IPS-15b (cell line): ENCODE results near the gene CBFA2T2.
"Not testable (repeated sequence)": the region's sequence is repeated elsewhere in the genome, so short reads cannot be mapped to it uniquely, and the experiment has no call there.

ENCODE experiments used
- H3K27me3 ChIP-seq: one replicate; pipeline ENCODE4 v1.6.1; 2013; ENCODE audit warnings: low read length; ENCODE audit not compliant: control insufficient read depth, insufficient read depth
- H3K36me3 ChIP-seq: one replicate; pipeline ENCODE4 v1.6.1; 2013; ENCODE audit warnings: low read length; ENCODE audit not compliant: control insufficient read depth, insufficient read depth
- H3K4me1 ChIP-seq: one replicate; pipeline ENCODE4 v1.6.1; 2013; ENCODE audit warnings: mild to moderate bottlenecking, low read length; ENCODE audit not compliant: control insufficient read depth, insufficient read depth
- H3K4me3 ChIP-seq: one replicate; pipeline ENCODE4 v1.5.1; 2013; ENCODE audit warnings: low read depth, low read length
- H3K9ac ChIP-seq: one replicate; pipeline ENCODE4 v1.6.1; 2013; ENCODE audit warnings: low read depth, mild to moderate bottlenecking, low read length
- H3K9me3 ChIP-seq: one replicate; pipeline ENCODE4 v1.6.1; 2013; ENCODE audit warnings: mild to moderate bottlenecking, low read length; ENCODE audit not compliant: control insufficient read depth, insufficient read depth

CBFA2T2 gene

GRCh38 chr20:33646191-33646590 lies 156.3 kb downstream of the CBFA2T2 start:
- H3K4me1 ChIP-seq: no peaks in the 10 kb centered on the region
- no peak overlapping the region for H3K4me3 ChIP-seq
- no peak overlapping the region for H3K9ac ChIP-seq
- no peaks in the 10 kb centered on the region for H3K9me3 ChIP-seq
- peaks cover 12% of the 10 kb centered on the region for H3K36me3 ChIP-seq
- no peaks in the 10 kb centered on the region for H3K27me3 ChIP-seq

DNA sequence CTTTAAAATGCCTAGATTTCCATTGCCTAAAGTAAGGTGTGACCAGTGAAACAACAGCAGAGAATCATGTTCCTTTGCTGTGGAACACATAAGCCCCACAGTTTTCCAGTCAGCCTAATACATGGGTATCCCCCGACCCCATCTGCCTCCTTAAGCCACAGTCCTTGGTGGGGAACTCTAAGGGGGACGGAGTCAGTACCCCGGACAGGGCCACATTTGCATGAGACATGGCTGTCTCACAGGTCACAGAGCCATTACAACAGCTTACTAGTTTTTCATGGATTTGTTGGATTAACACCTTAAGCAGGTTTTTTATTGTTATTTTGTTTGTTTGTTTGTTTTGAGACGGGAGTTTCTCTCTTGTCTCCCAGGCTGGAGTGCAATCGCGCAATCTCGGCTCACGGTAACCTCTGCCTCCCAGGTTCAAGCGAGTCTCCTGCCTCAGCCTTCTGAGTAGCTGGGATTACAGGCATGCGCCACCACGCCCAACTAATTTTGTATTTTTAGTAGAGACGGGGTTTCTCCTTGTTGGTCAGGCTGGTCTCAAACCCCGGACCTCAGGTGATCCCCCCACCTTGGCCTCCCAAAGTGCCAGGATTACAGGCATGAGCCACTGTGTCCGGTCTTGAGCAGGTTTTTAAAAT lies 157.2 kb downstream of the CBFA2T2 start:
- not testable (repeated sequence) for H3K4me1 ChIP-seq, H3K27me3 ChIP-seq, H3K9ac ChIP-seq, H3K4me3 ChIP-seq, H3K9me3 ChIP-seq
- peaks cover 12% of the 10 kb centered on the region for H3K36me3 ChIP-seq

DNA sequence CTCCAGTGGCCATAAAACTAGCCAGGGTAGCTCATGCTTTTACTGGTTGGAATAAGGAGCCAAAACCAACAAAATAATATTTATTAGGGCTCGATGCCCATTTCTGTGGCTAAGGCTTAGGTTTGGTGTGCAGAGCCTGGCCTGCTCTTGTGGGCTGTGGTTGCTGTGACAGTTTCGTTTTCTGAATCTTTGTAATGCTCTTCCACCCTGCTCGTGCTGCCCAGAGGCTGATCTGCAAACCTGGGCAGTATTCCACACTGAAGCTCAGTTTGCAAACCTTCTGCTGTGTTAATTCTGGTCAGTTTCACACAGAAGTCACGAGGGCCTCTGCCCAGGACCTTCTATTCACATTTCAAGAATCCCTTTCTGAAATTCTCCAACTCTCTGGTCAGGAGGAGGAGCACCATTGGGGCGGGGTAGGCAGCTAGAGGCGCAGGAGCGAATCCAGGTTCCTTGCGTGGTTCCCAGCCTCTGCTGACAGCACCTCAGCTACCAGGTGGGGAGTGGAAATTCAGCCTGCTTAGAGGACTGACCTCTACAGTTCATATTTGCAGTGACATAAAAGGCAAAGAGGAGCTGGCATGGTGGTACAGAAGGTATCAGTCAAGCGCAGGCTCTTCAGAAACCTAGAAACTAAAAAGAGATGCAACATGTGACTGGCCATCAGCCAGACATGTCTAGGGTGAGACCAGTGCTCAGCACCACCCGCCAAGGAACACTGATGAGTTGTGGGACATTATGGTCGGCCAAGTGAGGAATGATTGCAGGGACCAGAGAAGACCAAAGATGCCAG lies 157.9 kb downstream of the CBFA2T2 start:
- Histone ChIP-seq H3K4me3 (no peak overlapping the region), H3K27me3 (no peaks in the 10 kb centered on the region), H3K9me3 (no peaks in the 10 kb centered on the region), H3K36me3 (peaks cover 12% of the 10 kb centered on the region), H3K9ac (no peak overlapping the region), H3K4me1 (no peaks in the 10 kb centered on the region)

DNA sequence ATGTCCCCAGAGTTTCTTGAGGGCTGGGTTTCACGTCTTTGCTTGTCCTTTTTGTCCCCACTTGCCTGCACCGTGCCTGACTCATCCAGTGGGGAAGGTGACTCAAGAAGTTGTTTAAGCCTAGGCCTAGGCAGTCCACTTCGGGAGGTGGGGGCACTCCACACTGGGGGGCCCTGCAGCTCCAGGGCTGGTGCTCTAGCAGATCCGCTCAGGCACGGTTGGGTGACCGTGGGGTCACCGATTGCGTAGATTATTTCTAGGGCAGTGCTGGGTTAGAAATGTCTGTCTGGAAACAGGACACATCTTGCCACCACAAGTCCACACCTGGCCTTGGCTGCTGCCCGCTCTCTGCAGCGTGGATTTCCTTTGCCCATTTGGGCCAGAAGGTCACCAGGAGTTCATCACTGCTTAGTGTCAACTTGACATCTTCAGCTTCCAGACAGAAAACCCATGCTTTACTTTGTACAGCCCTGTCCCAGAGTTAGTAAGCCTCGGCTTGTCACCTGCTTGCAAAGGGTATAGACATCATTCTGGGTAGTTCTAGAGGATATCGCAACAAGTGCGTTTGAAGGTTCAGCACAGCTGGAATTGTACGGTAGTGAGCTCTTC lies 158.6 kb downstream of the CBFA2T2 start:
- no peak overlapping the region for H3K4me3 ChIP-seq
- H3K9me3 ChIP-seq: no peaks in the 10 kb centered on the region
- H3K9ac ChIP-seq: no peak overlapping the region
- no peaks in the 10 kb centered on the region for H3K4me1 ChIP-seq
- peaks cover 12% of the 10 kb centered on the region for H3K36me3 ChIP-seq
- H3K27me3 ChIP-seq: no peaks in the 10 kb centered on the region

GRCh38 chr20:33649201-33649681 lies 159.3 kb downstream of the CBFA2T2 start:
- H3K9ac ChIP-seq: no peak overlapping the region

GRCh38 chr20:33650111-33650752 lies 160.3 kb downstream of the CBFA2T2 start:
- H3K36me3 ChIP-seq: peaks cover 3% of the 10 kb centered on the region
- no peaks in the 10 kb centered on the region for H3K4me1 ChIP-seq
- H3K9ac ChIP-seq: no peak overlapping the region
- H3K27me3 ChIP-seq: no peaks in the 10 kb centered on the region
- no peaks in the 10 kb centered on the region for H3K9me3 ChIP-seq
- no peak overlapping the region for H3K4me3 ChIP-seq

More at GRCh38 chr20:33649201-33649681, 159.3 kb downstream of the CBFA2T2 start:
- H3K27me3 ChIP-seq: no peaks in the 10 kb centered on the region
- no peak overlapping the region for H3K4me3 ChIP-seq
- peaks cover 11% of the 10 kb centered on the region for H3K36me3 ChIP-seq
- no peaks in the 10 kb centered on the region for H3K4me1 ChIP-seq
- H3K9me3 ChIP-seq: no peaks in the 10 kb centered on the region

DNA sequence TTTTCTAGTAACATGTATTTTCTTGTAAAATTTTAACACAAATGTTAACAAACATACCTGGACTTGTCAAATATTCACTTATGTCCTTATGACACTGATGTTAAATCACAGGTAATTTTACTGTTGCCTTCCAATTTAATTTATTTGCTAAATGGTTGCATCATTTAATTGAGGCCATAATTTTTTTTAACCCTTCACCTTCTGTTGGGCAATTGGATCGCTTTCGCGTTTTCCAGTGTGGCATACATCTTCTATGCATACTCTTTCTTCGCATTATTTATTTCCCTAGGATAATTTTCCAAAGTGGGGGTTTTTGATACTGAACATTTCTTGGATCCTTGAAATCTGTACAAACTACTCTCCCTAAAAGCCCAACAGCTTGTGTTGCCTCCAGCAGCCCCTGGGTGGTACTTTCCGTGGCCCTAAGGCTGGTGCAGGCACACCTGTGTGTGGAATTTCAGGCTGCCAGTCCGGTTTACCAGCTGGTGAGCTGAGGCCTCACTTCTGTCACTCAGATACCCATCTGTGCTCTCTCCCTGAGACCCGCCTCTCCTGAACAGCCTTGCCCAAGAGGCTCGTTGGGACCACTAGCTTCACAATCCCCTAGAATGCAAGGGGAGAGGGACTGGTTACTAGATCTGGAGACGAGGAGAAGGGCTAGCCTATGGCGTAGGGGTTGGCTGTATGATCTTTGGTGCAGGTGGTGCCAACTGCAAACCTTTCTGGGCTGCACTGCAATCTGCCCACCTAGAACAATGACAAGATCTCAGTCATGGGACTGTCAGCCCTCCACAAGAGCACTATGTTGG lies 161.1 kb downstream of the CBFA2T2 start:
- no peaks in the 10 kb centered on the region for H3K4me1 ChIP-seq
- peaks cover 3% of the 10 kb centered on the region for H3K36me3 ChIP-seq
- H3K4me3 ChIP-seq: no peak overlapping the region

GRCh38 chr20:33651562-33652048 lies 161.7 kb downstream of the CBFA2T2 start:
- Histone ChIP-seq H3K9ac (no peak overlapping the region), H3K4me3 (no peak overlapping the region), H3K4me1 (no peaks in the 10 kb centered on the region)

More for the DNA sequence above, 161.1 kb downstream of the CBFA2T2 start:
- Histone ChIP-seq H3K9me3 (no peaks in the 10 kb centered on the region), H3K27me3 (no peaks in the 10 kb centered on the region), H3K9ac (no peak overlapping the region)

DNA sequence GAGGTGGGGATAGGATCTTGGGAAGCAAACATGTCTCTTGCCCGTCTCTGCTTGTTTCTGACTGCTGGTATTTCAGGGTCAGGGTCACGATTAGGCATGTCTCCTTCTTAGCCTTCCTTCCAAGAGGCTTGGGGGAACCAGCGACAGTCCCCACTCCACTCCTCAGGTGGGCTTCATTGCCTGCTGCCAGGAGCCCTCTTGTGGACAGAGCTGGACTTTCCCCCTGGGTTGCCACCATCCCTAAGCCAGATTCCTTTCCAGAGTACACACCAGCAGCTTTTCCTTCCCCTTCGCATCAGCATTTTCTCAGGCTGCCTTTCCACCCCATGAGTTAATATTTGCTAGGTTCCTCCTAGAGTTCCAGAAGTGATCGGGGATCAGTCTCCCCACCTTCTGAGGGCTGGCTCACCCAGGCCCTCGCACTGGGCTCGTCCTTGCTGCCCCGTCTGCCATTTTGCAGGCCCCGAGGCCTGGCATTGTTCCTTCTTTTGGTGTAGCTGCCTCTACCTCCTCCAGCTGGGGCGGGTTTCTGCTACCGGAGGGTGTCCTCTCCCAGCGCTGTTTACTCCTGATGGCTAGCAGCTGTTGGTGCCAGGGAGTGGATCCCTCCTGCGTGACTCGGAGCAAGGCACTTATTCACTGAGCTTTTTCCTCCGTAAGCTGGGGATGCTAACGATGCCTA lies 163.5 kb downstream of the CBFA2T2 start:
- Histone ChIP-seq H3K9ac (no peak overlapping the region), H3K9me3 (no peaks in the 10 kb centered on the region), H3K4me1 (no peaks in the 10 kb centered on the region), H3K36me3 (peaks cover 2% of the 10 kb centered on the region), H3K27me3 (no peaks in the 10 kb centered on the region), H3K4me3 (no peak overlapping the region)

More at GRCh38 chr20:33651562-33652048, 161.7 kb downstream of the CBFA2T2 start:
- no peaks in the 10 kb centered on the region for H3K27me3 ChIP-seq
- H3K36me3 ChIP-seq: peaks cover 3% of the 10 kb centered on the region
- no peaks in the 10 kb centered on the region for H3K9me3 ChIP-seq

DNA sequence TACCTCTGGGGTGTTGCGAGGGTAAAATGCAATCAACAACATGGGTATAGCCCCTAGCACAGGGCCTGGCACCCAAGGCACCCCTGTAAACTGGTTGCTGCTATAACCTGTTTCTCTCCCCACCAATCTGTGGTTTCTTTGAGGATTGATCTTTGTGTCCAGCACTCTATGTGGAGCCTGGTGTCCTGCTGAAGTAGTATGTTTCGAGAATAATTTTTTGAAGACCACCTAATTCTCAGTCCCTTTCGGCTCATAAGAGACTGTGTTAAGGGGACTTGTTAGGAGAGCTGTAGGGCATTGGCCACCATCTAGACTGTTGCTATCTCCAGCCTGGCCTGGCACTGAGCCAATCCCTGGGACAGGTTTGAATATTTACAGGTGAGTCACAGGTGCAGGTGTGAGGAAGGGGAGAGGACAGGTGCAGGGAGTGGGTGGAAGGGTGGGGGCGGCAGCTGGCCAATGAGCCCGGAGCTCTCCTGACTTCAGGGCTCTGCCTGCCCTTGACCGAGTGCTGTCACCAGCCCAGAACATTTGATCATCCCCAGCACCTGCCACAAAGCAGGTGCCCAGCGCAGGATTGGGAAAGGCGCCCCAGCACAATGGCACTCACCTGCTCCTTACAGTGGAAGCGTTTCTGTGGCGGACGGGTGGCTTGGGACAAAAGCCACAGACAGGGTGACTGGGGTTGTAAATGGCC lies 164.2 kb downstream of the CBFA2T2 start:
- Histone ChIP-seq H3K4me3 (no peak overlapping the region), H3K36me3 (peaks cover 3% of the 10 kb centered on the region), H3K9me3 (no peaks in the 10 kb centered on the region), H3K4me1 (no peaks in the 10 kb centered on the region), H3K27me3 (no peaks in the 10 kb centered on the region), H3K9ac (no peak overlapping the region)
